ENCODE data around the gene B3GNT8. TPM values are rescaled to one million over a fixed set of nuclear protein-coding genes. Genes with fewer than 3 reads are reported as not detected.

The B3GNT8 gene
- total RNA-seq, 5 donors from 2014 or later (not counting 1 experiment from before 2014, with no cell fraction given): 0.76 to 5.0 (median 1.3) TPM

GRCh38 chr19:41434450-41434849 is 7.3 kb upstream of the B3GNT8 start:
- DNase-seq (no peak), ATAC-seq (replicated peaks in 1 of 4) (no peak)
- no peak overlapping the region for H3K4me3 ChIP-seq (ENCODE audit: control insufficient read depth in 1 of 2, extremely low read depth in 1 of 2, low read length in 1 of 2)
- Mint-ChIP-seq H3K27me3 (no peaks in the 10 kb centered on the region), H3K4me3 (no peak overlapping the region), H3K4me1 (peaks cover 0 to 22% (median 15%) of the 10 kb centered on the region in 3 donors), H3K36me3 (peaks cover 26% of the 10 kb centered on the region), H3K9me3 (no peaks in the 10 kb centered on the region), H3K27ac (no peak overlapping the region)
- H3K36me3 ChIP-seq (ENCODE audit: control insufficient read depth in 2 of 2, extremely low read depth in 1 of 2, insufficient read depth in 1 of 2, low read length in 1 of 2): peaks cover 16 to 31% of the 10 kb centered on the region in 2 donors
- H3K4me1 ChIP-seq (ENCODE audit: control insufficient read depth in 1 of 2, extremely low read depth in 1 of 2, insufficient read depth in 2 of 2, low read length in 2 of 2): peaks cover 5 to 11% of the 10 kb centered on the region in 2 experiments
- CTCF ChIA-PET: interaction anchor here in 1 of 2 donors (0.7 kb wide), 1 partner anchor 53 kb away, joined by 3 read pairs; no protein-coding TSS in a partner anchor
- H3K9me3 ChIP-seq: no peaks in the 10 kb centered on the region
- no peak overlapping the region for H3K27ac ChIP-seq (ENCODE audit: low read length)
- WGBS (ENCODE audit: insufficient coverage): 94% methylated on average over 2 of the region's 5 CpGs
- POLR2A ChIA-PET: no interaction called here
- H3K27me3 ChIP-seq (replicated peaks in 1 of 2; ENCODE audit: control insufficient read depth in 2 of 2, extremely low read depth in 1 of 2, insufficient read depth in 2 of 2, low read length in 1 of 2): no peaks in the 10 kb centered on the region

DNA sequence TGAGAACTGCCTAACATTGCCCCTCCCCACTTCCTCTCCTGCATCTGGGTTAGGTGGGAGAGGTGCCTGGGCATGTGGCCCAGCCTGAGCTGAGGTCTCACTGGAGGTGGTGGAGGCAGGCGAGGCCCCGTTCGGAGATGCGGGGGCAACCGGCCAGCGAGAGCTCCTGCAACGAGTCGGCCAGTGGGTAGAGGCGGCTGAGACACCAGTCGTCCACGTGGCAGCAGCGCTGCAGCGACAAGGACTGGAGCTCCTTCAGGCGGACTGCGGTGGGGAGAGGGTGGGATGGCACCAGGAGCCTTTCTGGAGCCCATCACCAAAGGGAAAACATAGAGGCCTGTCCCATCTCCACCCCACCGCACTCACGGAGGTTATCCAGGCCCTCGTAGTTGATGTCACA is 6.0 kb upstream of the B3GNT8 start:
- DNase-seq (no peak), ATAC-seq (replicated peaks in 1 of 4) (no peak)
- H3K4me1 ChIP-seq (ENCODE audit: control insufficient read depth in 1 of 2, extremely low read depth in 1 of 2, insufficient read depth in 2 of 2, low read length in 2 of 2): peaks cover 4 to 16% of the 10 kb centered on the region in 2 experiments
- CTCF ChIA-PET: no interaction called here
- Mint-ChIP-seq H3K4me3 (no peak overlapping the region), H3K27ac (no peak overlapping the region), H3K36me3 (peaks cover 26% of the 10 kb centered on the region), H3K27me3 (no peaks in the 10 kb centered on the region), H3K9me3 (no peaks in the 10 kb centered on the region), H3K4me1 (peaks cover 7 to 28% (median 24%) of the 10 kb centered on the region in 3 donors)
- peaks cover 16 to 31% of the 10 kb centered on the region in 2 donors for H3K36me3 ChIP-seq (ENCODE audit: control insufficient read depth in 2 of 2, extremely low read depth in 1 of 2, insufficient read depth in 1 of 2, low read length in 1 of 2)
- no peaks in the 10 kb centered on the region for H3K9me3 ChIP-seq
- no peaks in the 10 kb centered on the region for H3K27me3 ChIP-seq (replicated peaks in 1 of 2; ENCODE audit: control insufficient read depth in 2 of 2, extremely low read depth in 1 of 2, insufficient read depth in 2 of 2, low read length in 1 of 2)
- no peak overlapping the region for H3K27ac ChIP-seq (ENCODE audit: low read length)
- WGBS (ENCODE audit: insufficient coverage): over 99% methylated on average over 16 of the region's 18 CpGs
- POLR2A ChIA-PET: no interaction called here
- no peak overlapping the region for H3K4me3 ChIP-seq (ENCODE audit: control insufficient read depth in 1 of 2, extremely low read depth in 1 of 2, low read length in 1 of 2)

DNA sequence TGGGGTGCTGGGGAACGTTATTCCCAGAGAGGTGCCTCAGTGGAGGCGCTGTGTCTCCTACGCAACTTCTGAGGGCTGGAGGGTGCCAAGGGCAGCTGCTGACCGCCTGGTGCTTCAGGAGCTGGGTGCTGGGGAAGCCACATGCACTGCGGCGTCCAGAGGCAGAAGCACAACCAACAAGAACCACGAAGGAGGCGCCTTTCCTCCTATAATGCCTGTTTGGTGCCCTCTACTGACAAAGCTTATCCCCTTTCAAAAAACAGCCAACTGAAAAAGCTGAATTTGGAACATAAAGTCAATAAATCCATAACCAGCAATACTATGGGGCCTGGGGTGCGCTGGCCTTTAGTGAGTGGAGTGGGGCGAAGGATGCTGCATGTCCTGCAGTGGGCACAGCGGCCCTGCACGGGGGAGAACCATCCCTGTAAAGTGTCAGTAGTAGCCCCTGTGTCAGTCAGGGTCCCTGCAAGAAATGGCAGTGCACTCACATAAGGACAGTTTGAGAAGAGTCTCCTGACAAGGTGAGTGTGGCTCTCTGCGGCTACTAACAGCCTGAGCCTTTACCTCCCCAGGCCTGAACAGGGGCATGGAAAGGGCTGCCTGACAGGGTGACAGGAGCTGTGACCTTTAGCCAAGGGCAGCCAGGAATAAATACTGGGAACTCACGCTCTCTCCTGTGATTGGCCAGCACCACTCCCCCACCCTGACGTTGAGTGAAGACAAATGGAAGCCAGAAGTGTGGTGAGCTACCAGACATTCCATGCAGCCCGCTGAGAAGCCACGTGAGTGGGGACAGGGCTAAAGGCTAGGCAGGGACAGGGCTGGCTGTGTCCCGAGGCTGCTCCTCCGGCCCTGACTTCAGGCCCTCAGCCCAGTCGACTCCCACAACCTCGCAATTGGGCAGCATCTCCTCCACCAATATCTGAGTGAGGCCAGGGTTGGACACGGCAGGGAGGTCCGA is 4.5 kb upstream of the B3GNT8 start:
- Histone ChIP-seq H3K27ac (ENCODE audit: low read length) (no peak overlapping the region), H3K4me3 (ENCODE audit: control insufficient read depth in 1 of 2, extremely low read depth in 1 of 2, low read length in 1 of 2) (no peak overlapping the region), H3K9me3 (no peaks in the 10 kb centered on the region), H3K4me1 (ENCODE audit: control insufficient read depth in 1 of 2, extremely low read depth in 1 of 2, insufficient read depth in 2 of 2, low read length in 2 of 2) (peaks cover 6 to 30% of the 10 kb centered on the region in 2 experiments), H3K36me3 (ENCODE audit: control insufficient read depth in 2 of 2, extremely low read depth in 1 of 2, insufficient read depth in 1 of 2, low read length in 1 of 2) (peaks cover 16 to 29% of the 10 kb centered on the region in 2 donors), H3K27me3 (replicated peaks in 1 of 2; ENCODE audit: control insufficient read depth in 2 of 2, extremely low read depth in 1 of 2, insufficient read depth in 2 of 2, low read length in 1 of 2) (no peaks in the 10 kb centered on the region)
- CTCF ChIA-PET: no interaction called here
- 77% methylated on average over 18 of the region's 23 CpGs for WGBS (ENCODE audit: insufficient coverage)
- DNase-seq (no peak), ATAC-seq (replicated peaks in 1 of 4) (no peak)
- Mint-ChIP-seq H3K4me1 (peaks cover 21 to 32% (median 28%) of the 10 kb centered on the region in 3 donors), H3K27ac (peak overlapping the region in 1 of 2 donors; percentile 66), H3K36me3 (peaks cover 25% of the 10 kb centered on the region), H3K9me3 (no peaks in the 10 kb centered on the region), H3K4me3 (no peak overlapping the region), H3K27me3 (no peaks in the 10 kb centered on the region)
- POLR2A ChIA-PET: interaction anchor here in 1 of 2 donors (0.5 kb wide), 1 partner anchor 145 kb away, joined by 8 read pairs; no protein-coding TSS in a partner anchor

GRCh38 chr19:41430922-41431321 is 3.7 kb upstream of the B3GNT8 start:
- H3K4me3 ChIP-seq (ENCODE audit: control insufficient read depth in 1 of 2, extremely low read depth in 1 of 2, low read length in 1 of 2): no peak overlapping the region
- peaks cover 23 to 29% (median 26%) of the 10 kb centered on the region in 3 donors for H3K4me1 Mint-ChIP-seq
- H3K27ac Mint-ChIP-seq: peak overlapping the region; percentile 22 to 56

DNA sequence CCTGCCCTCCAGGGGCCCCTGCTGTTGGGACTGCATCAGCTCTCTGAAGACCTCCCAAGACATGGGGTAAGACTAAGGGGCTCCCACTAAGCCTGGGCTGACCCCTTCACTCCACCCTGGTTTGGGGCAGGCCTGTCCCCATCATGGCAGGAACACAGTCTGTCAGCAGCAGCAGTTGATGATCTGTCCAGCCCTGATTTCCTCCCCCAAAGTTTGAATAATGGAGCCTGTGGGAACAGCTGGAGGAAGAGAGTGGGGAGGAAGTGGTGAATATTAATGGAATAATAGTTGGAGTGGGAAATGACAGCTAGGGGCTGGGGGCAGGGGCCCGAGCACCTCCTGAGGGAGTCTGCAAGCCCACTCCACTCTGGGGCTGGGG is 1.3 kb upstream of the B3GNT8 start:
- Histone ChIP-seq H3K4me1 (ENCODE audit: control insufficient read depth in 1 of 2, extremely low read depth in 1 of 2, insufficient read depth in 2 of 2, low read length in 2 of 2) (peaks cover 6 to 42% of the 10 kb centered on the region in 2 experiments), H3K27ac (ENCODE audit: low read length) (peak overlapping the region; percentile 35), H3K27me3 (replicated peaks in 1 of 2; ENCODE audit: control insufficient read depth in 2 of 2, extremely low read depth in 1 of 2, insufficient read depth in 2 of 2, low read length in 1 of 2) (no peaks in the 10 kb centered on the region), H3K4me3 (ENCODE audit: control insufficient read depth in 1 of 2, extremely low read depth in 1 of 2, low read length in 1 of 2) (peak overlapping the region in 1 of 2 donors; percentile 36), H3K9me3 (no peaks in the 10 kb centered on the region), H3K36me3 (ENCODE audit: control insufficient read depth in 2 of 2, extremely low read depth in 1 of 2, insufficient read depth in 1 of 2, low read length in 1 of 2) (peaks cover 20 to 40% of the 10 kb centered on the region in 2 donors)
- DNase-seq (no peak), ATAC-seq (replicated peaks in 1 of 4) (no peak)
- Mint-ChIP-seq H3K4me1 (peaks cover 23 to 35% (median 33%) of the 10 kb centered on the region in 3 donors), H3K4me3 (peak overlapping the region; percentile 9 to 96 (median 84)), H3K27ac (peak overlapping the region; percentile 80 to 84), H3K36me3 (peaks cover 18% of the 10 kb centered on the region), H3K27me3 (no peaks in the 10 kb centered on the region), H3K9me3 (no peaks in the 10 kb centered on the region)
- CTCF ChIA-PET: interaction anchor here in 1 of 2 donors (0.8 to 2.4 kb wide), 2 partner anchors 11 to 64 kb away, joined by 3 to 7 read pairs; partner anchors contain the start of genes B9D2 and DMAC2
- POLR2A ChIA-PET: interaction anchor here in 1 of 2 donors (0.6 kb wide), 1 partner anchor 10 kb away, joined by 3 read pairs; no protein-coding TSS in a partner anchor
- WGBS (ENCODE audit: insufficient coverage): no CpG with 5 or more reads among the region's 1 CpG

More at GRCh38 chr19:41430922-41431321, 3.7 kb upstream of the B3GNT8 start:
- peaks cover 22% of the 10 kb centered on the region for H3K36me3 Mint-ChIP-seq
- H3K9me3 Mint-ChIP-seq: no peaks in the 10 kb centered on the region
- 86% methylated on average over 6 of the region's 6 CpGs for WGBS (ENCODE audit: insufficient coverage)
- Histone ChIP-seq H3K36me3 (ENCODE audit: control insufficient read depth in 2 of 2, extremely low read depth in 1 of 2, insufficient read depth in 1 of 2, low read length in 1 of 2) (peaks cover 12 to 29% of the 10 kb centered on the region in 2 donors), H3K27me3 (replicated peaks in 1 of 2; ENCODE audit: control insufficient read depth in 2 of 2, extremely low read depth in 1 of 2, insufficient read depth in 2 of 2, low read length in 1 of 2) (no peaks in the 10 kb centered on the region), H3K9me3 (no peaks in the 10 kb centered on the region), H3K4me1 (ENCODE audit: control insufficient read depth in 1 of 2, extremely low read depth in 1 of 2, insufficient read depth in 2 of 2, low read length in 2 of 2) (peaks cover 6 to 33% of the 10 kb centered on the region in 2 experiments), H3K27ac (ENCODE audit: low read length) (no peak overlapping the region)
- no peaks in the 10 kb centered on the region for H3K27me3 Mint-ChIP-seq
- POLR2A ChIA-PET: interaction anchor here in 1 of 2 donors (0.5 to 0.7 kb wide), 2 partner anchors 10 to 144 kb away, joined by 4 to 8 read pairs; no protein-coding TSS in a partner anchor
- CTCF ChIA-PET: no interaction called here
- ATAC-seq (replicated peaks in 1 of 4) (no peak), DNase-seq (no peak)
- H3K4me3 Mint-ChIP-seq: no peak overlapping the region

All from T-cell (primary cell).